HG03066 (cell line): ENCODE data around the gene GAGE1.
"Not testable (repeated sequence)": the region's sequence is repeated elsewhere in the genome, so short reads cannot be mapped to it uniquely, and the experiment has no call there.

Experiments used
- ATAC-seq: cut with Tn5 transposase; IDR thresholded peaks from one replicate; pipeline ENCODE4 v1.9.1; 2021; ENCODE audit warnings: low read depth; ENCODE audit not compliant: unreplicated experiment

Gene GAGE1

GRCh38 chrX:49598720-49599119 lies at the start of gene GAGE1:
Gene GAGE1 (plus strand): TSS chrX:49599020. CDS start chrX:49600175, 1,155 bp downstream.
- not testable (repeated sequence) for ATAC-seq

GRCh38 chrX:49550989-49551388 lies 47.8 kb upstream of the GAGE1 start, which contains the start of gene GAGE12E:
Gene GAGE12E (plus strand): TSS chrX:49551289. CDS start chrX:49552444, 1,155 bp downstream.
- not testable (repeated sequence) for ATAC-seq

DNA sequence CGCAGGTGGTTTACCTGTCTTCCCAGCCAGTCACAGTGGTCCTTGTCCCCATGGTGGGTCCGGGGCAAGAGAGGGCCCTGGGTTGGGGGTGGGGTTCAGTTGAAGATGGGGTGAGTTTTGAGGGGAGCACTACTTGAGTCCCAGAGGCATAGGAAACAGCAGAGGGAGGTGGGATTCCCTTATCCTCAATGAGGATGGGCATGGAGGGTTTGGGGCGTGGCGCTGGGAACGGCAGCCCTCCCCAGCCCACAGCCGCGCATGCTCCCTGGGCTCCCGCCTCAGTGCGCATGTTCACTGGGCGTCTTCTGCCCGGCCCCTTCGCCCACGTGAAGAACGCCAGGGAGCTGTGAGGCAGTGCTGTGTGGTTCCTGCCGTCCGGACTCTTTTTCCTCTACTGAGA lies 38.3 kb upstream of the GAGE1 start, which contains the start of gene GAGE12F:
GAGE12F (plus strand) TSS at position 301 of the 400 bp plus-strand sequence. CDS start 1,155 bp downstream, outside the sequence.
- not testable (repeated sequence) for ATAC-seq

GRCh38 chrX:49568728-49569127 lies 30.1 kb upstream of the GAGE1 start:
- not testable (repeated sequence) for ATAC-seq

GRCh38 chrX:49569152-49569551 lies 29.7 kb upstream of the GAGE1 start:
- not testable (repeated sequence) for ATAC-seq

DNA sequence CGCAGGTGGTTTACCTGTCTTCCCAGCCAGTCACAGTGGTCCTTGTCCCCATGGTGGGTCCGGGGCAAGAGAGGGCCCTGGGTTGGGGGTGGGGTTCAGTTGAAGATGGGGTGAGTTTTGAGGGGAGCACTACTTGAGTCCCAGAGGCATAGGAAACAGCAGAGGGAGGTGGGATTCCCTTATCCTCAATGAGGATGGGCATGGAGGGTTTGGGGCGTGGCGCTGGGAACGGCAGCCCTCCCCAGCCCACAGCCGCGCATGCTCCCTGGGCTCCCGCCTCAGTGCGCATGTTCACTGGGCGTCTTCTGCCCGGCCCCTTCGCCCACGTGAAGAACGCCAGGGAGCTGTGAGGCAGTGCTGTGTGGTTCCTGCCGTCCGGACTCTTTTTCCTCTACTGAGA lies 28.7 kb upstream of the GAGE1 start, which contains the start of gene GAGE12G:
GAGE12G (plus strand) TSS at position 301 of the 400 bp plus-strand sequence. CDS start 1,155 bp downstream, outside the sequence.
- not testable (repeated sequence) for ATAC-seq

DNA sequence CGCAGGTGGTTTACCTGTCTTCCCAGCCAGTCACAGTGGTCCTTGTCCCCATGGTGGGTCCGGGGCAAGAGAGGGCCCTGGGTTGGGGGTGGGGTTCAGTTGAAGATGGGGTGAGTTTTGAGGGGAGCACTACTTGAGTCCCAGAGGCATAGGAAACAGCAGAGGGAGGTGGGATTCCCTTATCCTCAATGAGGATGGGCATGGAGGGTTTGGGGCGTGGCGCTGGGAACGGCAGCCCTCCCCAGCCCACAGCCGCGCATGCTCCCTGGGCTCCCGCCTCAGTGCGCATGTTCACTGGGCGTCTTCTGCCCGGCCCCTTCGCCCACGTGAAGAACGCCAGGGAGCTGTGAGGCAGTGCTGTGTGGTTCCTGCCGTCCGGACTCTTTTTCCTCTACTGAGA lies 19.2 kb upstream of the GAGE1 start, which contains the start of gene GAGE12H:
GAGE12H (plus strand) TSS at position 301 of the 400 bp plus-strand sequence. CDS start 1,155 bp downstream, outside the sequence.
- not testable (repeated sequence) for ATAC-seq

DNA sequence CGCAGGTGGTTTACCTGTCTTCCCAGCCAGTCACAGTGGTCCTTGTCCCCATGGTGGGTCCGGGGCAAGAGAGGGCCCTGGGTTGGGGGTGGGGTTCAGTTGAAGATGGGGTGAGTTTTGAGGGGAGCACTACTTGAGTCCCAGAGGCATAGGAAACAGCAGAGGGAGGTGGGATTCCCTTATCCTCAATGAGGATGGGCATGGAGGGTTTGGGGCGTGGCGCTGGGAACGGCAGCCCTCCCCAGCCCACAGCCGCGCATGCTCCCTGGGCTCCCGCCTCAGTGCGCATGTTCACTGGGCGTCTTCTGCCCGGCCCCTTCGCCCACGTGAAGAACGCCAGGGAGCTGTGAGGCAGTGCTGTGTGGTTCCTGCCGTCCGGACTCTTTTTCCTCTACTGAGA lies 9.6 kb upstream of the GAGE1 start, which contains the start of gene GAGE2A:
GAGE2A (plus strand) TSS at position 301 of the 400 bp plus-strand sequence. CDS start 1,155 bp downstream, outside the sequence.
- ATAC-seq, result not testable (repeated sequence)

DNA sequence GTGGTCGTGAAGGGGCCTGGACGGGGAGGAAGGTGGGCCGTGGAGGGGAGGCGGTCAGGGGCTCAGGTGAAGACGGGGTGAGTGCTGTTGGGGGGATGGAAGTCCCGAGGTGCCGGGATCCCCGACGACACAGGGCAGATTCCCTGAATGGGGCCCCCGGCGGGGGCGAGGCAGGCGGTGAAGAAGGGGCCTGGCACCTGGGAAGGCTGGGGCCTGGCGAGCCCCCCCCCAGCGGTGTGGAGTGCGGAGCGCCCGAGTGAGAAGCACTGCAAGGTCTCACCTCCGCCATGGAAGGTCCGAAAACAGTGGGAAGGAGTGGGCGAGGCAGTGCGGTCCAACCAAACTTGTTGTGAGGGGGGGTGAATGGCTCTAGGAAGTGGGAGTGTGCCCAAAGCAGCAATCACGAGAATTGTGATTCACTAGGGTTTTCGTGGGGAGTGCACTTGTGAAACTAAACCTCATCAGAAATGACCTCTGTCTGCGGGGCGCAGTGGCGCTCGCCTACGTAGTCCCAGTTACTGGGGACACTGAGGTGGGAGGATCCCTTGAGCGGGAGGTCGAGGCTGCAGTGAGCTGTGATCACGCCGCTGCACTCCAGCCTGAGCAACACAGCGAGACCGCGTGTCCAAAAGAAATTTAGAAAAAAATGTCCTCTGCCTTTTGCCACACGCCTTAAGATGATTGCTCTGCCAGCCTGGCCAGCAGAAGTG lies 8.9 kb upstream of the GAGE1 start:
- ATAC-seq, result not testable (repeated sequence)

DNA sequence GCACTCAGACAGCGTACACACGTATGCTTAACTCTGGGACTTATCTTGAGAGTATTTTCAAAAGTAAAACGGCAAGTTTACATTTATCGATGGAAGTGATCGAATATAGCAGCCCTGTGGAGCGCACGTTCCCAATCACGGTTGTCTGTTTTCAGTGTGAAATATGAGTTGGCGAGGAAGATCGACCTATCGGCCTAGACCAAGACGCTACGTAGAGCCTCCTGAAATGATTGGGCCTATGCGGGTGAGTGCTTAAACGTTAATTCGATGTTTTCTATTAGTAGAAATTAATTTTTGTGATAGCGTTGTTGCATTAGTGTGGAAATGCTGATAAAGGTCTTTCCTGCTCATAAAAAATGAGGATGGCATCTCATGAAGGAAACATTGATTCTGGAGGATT lies 8.3 kb upstream of the GAGE1 start:
- ATAC-seq, result not testable (repeated sequence)

DNA sequence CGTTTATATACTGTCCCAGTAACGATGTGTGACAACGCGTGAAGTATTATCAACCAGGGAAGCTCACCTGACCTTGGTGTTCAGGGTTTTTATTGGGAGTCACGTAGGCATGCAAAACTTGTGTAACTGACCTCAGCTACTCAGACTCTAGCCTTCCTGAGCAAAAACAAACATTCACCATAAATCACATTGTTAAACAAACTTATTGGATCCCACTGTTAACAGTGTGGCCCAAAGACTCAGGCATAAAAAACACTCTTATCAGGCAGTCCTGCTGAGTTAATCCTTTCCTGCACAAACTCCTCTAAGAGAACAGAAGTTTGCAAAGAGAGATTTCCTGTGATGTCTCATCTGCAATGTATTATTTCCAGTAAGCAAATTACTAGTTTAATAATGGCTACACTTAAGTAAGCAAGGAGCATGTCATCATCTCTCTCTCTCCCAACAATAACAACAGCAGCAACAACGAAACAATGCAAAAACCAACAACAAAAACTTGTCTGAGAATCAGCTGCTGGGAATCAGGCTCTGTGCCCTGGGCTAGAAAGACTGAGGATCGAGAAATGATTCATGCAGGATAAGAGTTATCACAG lies 12.0 kb downstream of the GAGE1 start:
- no peak for ATAC-seq

DNA sequence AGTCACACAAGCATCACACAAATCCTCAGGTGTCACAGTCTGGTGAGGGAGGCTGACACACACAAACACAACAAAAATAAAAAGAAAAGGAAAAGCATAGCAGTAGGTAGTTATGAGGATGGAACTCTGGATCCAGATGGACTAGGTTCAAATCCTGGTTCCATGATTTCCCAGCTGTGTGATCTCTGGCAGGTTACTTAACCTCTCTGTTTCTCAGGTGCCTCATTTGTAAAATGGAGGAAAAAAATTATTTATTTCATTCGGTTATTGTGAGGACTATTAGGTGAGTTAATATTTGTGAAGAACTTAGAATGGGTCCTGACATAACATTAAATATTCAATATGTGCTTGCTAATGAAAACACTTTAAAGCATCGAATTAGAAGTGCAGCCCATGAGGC lies 19.8 kb downstream of the GAGE1 start:
- no peak for ATAC-seq

- ATAC-seq, result no peak
Measured at GRCh38 chrX:49627086-49627777, 28.4 kb downstream of the GAGE1 start.

- no peak for ATAC-seq
Measured at GRCh38 chrX:49644991-49645637, 46.3 kb downstream of the GAGE1 start.

DNA sequence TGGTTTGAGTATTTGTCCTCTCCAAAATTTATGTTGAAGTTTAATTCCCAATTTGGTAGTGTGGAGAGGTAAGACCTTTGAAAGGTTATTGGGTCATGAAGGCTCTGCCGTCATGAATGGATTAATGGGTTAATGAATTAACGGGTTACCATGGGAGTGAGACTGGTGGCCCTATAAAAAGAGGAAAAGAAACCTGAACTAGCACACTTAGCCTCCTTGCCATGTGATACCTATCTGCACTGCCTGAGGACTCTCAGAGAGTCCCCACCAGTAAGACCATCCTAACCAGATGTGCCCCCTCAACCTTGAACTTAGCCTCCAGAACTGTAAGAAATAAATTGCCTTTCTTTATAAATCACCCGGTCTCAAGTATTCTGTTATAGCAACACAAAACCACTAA lies 57.7 kb downstream of the GAGE1 start:
- no peak for ATAC-seq
